ENCODE measurements around the gene PABPC1L.

- TF ChIP-seq, protein P1, sequence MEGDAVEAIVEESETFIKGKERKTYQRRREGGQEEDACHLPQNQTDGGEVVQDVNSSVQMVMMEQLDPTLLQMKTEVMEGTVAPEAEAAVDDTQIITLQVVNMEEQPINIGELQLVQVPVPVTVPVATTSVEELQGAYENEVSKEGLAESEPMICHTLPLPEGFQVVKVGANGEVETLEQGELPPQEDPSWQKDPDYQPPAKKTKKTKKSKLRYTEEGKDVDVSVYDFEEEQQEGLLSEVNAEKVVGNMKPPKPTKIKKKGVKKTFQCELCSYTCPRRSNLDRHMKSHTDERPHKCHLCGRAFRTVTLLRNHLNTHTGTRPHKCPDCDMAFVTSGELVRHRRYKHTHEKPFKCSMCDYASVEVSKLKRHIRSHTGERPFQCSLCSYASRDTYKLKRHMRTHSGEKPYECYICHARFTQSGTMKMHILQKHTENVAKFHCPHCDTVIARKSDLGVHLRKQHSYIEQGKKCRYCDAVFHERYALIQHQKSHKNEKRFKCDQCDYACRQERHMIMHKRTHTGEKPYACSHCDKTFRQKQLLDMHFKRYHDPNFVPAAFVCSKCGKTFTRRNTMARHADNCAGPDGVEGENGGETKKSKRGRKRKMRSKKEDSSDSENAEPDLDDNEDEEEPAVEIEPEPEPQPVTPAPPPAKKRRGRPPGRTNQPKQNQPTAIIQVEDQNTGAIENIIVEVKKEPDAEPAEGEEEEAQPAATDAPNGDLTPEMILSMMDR (IDR thresholded peaks at IDR 0.05) = no peak
- no peak for TF ChIP-seq POLR2A (IDR thresholded peaks at IDR 0.05)
- TF ChIP-seq POLR2AphosphoS5 (IDR thresholded peaks at IDR 0.05) = no peak
- TF ChIP-seq EP300 (IDR thresholded peaks at IDR 0.05) = no peak
Measured at GRCh38 chr20:44930517-44931168, 20.8 kb downstream of the PABPC1L start.

All from upper lobe of left lung (tissue), 4 donors.